Neural cell (in vitro differentiated cells): ENCODE results near the gene ELOVL7. TPM values are rescaled to one million over a fixed set of nuclear protein-coding genes. Genes with fewer than 3 reads are reported as not detected.

Experiments
- H2AFZ ChIP-seq: fragments of 200-600, 300-800 bp; sonication (generic), shearing (Covaris generic); 2 replicates; pipeline ENCODE4 v1.6.0; 2014; ENCODE audit warnings: low read depth, mild to moderate bottlenecking, antibody characterized with exemption, low read length, moderate library complexity
- H3F3A ChIP-seq: fragments of 200-600 bp; shearing (Covaris generic); 2 replicates; pipeline ENCODE4 v1.6.1; 2016; ENCODE audit warnings: mild to moderate bottlenecking, moderate library complexity, mixed read lengths, antibody characterized with exemption, low read length; ENCODE audit not compliant: insufficient read depth, poor library complexity, severe bottlenecking
- H3K27ac ChIP-seq: fragments of 200-600, 300-800 bp; sonication (generic), shearing (Covaris generic); 2 replicates; pipeline ENCODE4 v1.5.1; 2014; ENCODE audit warnings: mild to moderate bottlenecking, low read length, moderate library complexity
- H3K27me3 ChIP-seq: fragments of 300-800, 200-600 bp; sonication (generic), shearing (Covaris generic); 2 replicates; pipeline ENCODE4 v1.6.0; 2014; ENCODE audit warnings: mild to moderate bottlenecking, low read depth, low read length, moderate library complexity; ENCODE audit not compliant: insufficient read depth
- H3K36me3 ChIP-seq: fragments of 300-800, 200-600 bp; sonication (generic), shearing (Covaris generic); 2 replicates; pipeline ENCODE4 v1.5.1; 2014; ENCODE audit warnings: mild to moderate bottlenecking, antibody characterized with exemption, low read length, moderate library complexity; ENCODE audit not compliant: insufficient read depth
- H3K4me2 ChIP-seq: fragments of 300-800, 200-600 bp; sonication (generic), shearing (Covaris generic); 2 replicates; pipeline ENCODE4 v1.6.0; 2014; ENCODE audit warnings: mild to moderate bottlenecking, low read length
- H3K4me3 ChIP-seq: fragments of 300-800, 200-600 bp; sonication (generic), shearing (Covaris generic); 2 replicates; pipeline ENCODE4 v1.5.1; 2014; ENCODE audit warnings: mild to moderate bottlenecking, low read length, moderate library complexity
- H3K79me2 ChIP-seq: fragments of 200-600 bp; shearing (Covaris generic); replicated peaks from 2 replicates; pipeline ENCODE4 v1.6.0; 2014; ENCODE audit warnings: mild to moderate bottlenecking, low read length, moderate library complexity; ENCODE audit not compliant: insufficient read depth
- H3K9ac ChIP-seq: fragments of 300-800, 200-600 bp; sonication (generic), shearing (Covaris generic); 2 replicates; pipeline ENCODE4 v1.6.1; 2016; ENCODE audit warnings: mild to moderate bottlenecking, low read length, mixed read lengths
- H3K9me2 ChIP-seq: fragments of 200-600 bp; shearing (Covaris generic); 2 replicates; pipeline ENCODE4 v1.6.1; 2016; ENCODE audit warnings: mild to moderate bottlenecking, low read length, mixed read lengths; ENCODE audit not compliant: insufficient read depth
- H3K9me3 ChIP-seq: fragments of 200-600, 300-800 bp; sonication (generic), shearing (Covaris generic); 2 replicates; pipeline ENCODE4 v1.6.1; 2016; ENCODE audit warnings: mild to moderate bottlenecking, mixed run types, low read length, moderate library complexity, mixed read lengths
- H4K20me1 ChIP-seq: fragments of 200-600 bp; shearing (Covaris generic); 2 replicates; pipeline ENCODE4 v1.6.1; 2016; ENCODE audit warnings: mild to moderate bottlenecking, mixed run types; ENCODE audit not compliant: insufficient read depth
- CTCF ChIP-seq: fragments of 450-650 bp; IDR thresholded peaks from 2 replicates; pipeline ENCODE4 v1.5.1; 2014; ENCODE audit warnings: antibody characterized with exemption, mild to moderate bottlenecking, moderate library complexity; ENCODE audit not compliant: poor library complexity, severe bottlenecking
- EP300 ChIP-seq: fragments of 450-650 bp; conservative IDR thresholded peaks from 2 replicates; pipeline ENCODE4 v1.6.1; 2014; ENCODE audit warnings: antibody characterized with exemption, mild to moderate bottlenecking, moderate library complexity; ENCODE audit not compliant: poor library complexity, severe bottlenecking
- EZH2 ChIP-seq: fragments of 200-600, 300-800 bp; shearing (Covaris generic), sonication (generic); IDR thresholded peaks from 2 replicates; pipeline ENCODE4 v1.6.1; 2014; ENCODE audit warnings: antibody characterized with exemption, low read length, borderline replicate concordance, mild to moderate bottlenecking; ENCODE audit not compliant: insufficient read depth, poor library complexity, severe bottlenecking
- MXI1 ChIP-seq: fragments of 450-650 bp; conservative IDR thresholded peaks from 2 replicates; pipeline ENCODE4 v1.6.1; 2014; ENCODE audit warnings: antibody characterized with exemption, mild to moderate bottlenecking; ENCODE audit not compliant: poor library complexity, severe bottlenecking
- POLR2AphosphoS5 ChIP-seq: IDR thresholded peaks from 2 replicates; pipeline ENCODE4 v1.6.1; 2012
- RAD21 ChIP-seq: fragments of 450-650 bp; conservative IDR thresholded peaks from 2 replicates; pipeline ENCODE4 v1.6.1; 2014; ENCODE audit warnings: antibody characterized with exemption, mild to moderate bottlenecking, moderate library complexity
- REST ChIP-seq: IDR thresholded peaks from 2 replicates; pipeline ENCODE4 v1.6.1; 2012; ENCODE audit warnings: borderline replicate concordance
- SMC3 ChIP-seq: fragments of 450-650 bp; conservative IDR thresholded peaks from 2 replicates; pipeline ENCODE4 v1.6.1; 2014; ENCODE audit warnings: antibody characterized with exemption, mild to moderate bottlenecking, moderate library complexity; ENCODE audit not compliant: poor library complexity
- TAF1 ChIP-seq: IDR thresholded peaks from 2 replicates; pipeline ENCODE4 v1.6.1; 2012; ENCODE audit warnings: low read depth
- polyA plus RNA-seq: library from polyadenylated mRNA; depleted of rRNA; stranded (reverse); fragments of >200 nt; gene quantifications from 2 replicates; pipeline ENCODE4 v1.2.3, GENCODE V29; 2014

The ELOVL7 gene
- polyA plus RNA-seq, 1 donor from 2014 or later = 3.9 TPM

- Histone ChIP-seq H4K20me1 (no peaks in the 10 kb centered on the region), H3K9me2 (no peaks in the 10 kb centered on the region), H3K4me2 (no peak overlapping the region), H3K27me3 (no peaks in the 10 kb centered on the region), H3K36me3 (no peaks in the 10 kb centered on the region), H3K4me3 (no peak overlapping the region), H3K9ac (no peak overlapping the region), H3F3A (no peaks in the 10 kb centered on the region), H3K27ac (no peak overlapping the region), H3K9me3 (no peaks in the 10 kb centered on the region), H3K79me2 (no peaks in the 10 kb centered on the region), H2AFZ (no peak overlapping the region)
- TF ChIP-seq RAD21 = no peak
- TF ChIP-seq EP300 = no peak
- TF ChIP-seq SMC3 = no peak
- TF ChIP-seq REST = no peak
- TF ChIP-seq EZH2 = no peak
- no peak for TF ChIP-seq POLR2AphosphoS5
- TF ChIP-seq MXI1 = no peak
- no peak for TF ChIP-seq CTCF
- no peak for TF ChIP-seq TAF1
These were observed 140.1 kb downstream of the ELOVL7 start for GRCh38 chr5:60703944-60704343.

Other genes with a start within 250 kb of the ELOVL7 start
- 5.7 and 7.1 TPM in 2 replicates for gene DEPDC1B, start 144.1 kb downstream of the ELOVL7 start, polyA plus RNA-seq
- gene ERCC8, start 100.8 kb upstream of the ELOVL7 start, polyA plus RNA-seq = 39.2 and 48.0 TPM in 2 replicates
- 29.0 and 53.6 TPM in 2 replicates for gene NDUFAF2, start 100.9 kb upstream of the ELOVL7 start, polyA plus RNA-seq